ENCODE results near the gene ZNF335. TPM values are rescaled to one million over a fixed set of nuclear protein-coding genes. Genes with fewer than 3 reads are reported as not detected.

ZNF335 gene
- total and polyA plus RNA-seq, 9 donors, result 3.5 to 25.7 (median 15.7) TPM

- H3K27ac ChIP-seq, result no peak overlapping the region
- no peaks in the 10 kb centered on the region for H3K4me1 ChIP-seq (ENCODE audit: insufficient read depth)
- intact Hi-C loops (cut with DNase I), result loop anchor here in 2 of 4 donors (5.0 to 10.0 kb wide), 4 partner anchors 67 to 140 kb away; partner anchors contain the start of genes CTSA (in 2 of the 2), NEURL2 (in 2 of the 2) and TNNC2 (in 1 of the 2)
- no peak for TF ChIP-seq POLR2A (IDR thresholded peaks at IDR 0.05)
- no peak for TF ChIP-seq EP300 (IDR thresholded peaks at IDR 0.05)
- no peak for TF ChIP-seq CTCF (IDR thresholded peaks at IDR 0.05)
- 91 to 92% (median 92%) methylated on average over 26 of the region's 26 CpGs for WGBS, 3 donors
- no peaks in the 10 kb centered on the region for H3K36me3 ChIP-seq
- peak in 2 of 5 donors; percentile 17 to 35 for DNase-seq
- H3K9me3 ChIP-seq, result no peaks in the 10 kb centered on the region
- no peak overlapping the region for H3K4me3 ChIP-seq
- no peaks in the 10 kb centered on the region for H3K27me3 ChIP-seq
Measured at GRCh38 chr20:45962031-45962755, 9.8 kb downstream of the ZNF335 start.

- Histone ChIP-seq H3K27ac (no peak overlapping the region), H3K4me1 (ENCODE audit: insufficient read depth) (no peaks in the 10 kb centered on the region), H3K9me3 (no peaks in the 10 kb centered on the region), H3K27me3 (no peaks in the 10 kb centered on the region), H3K4me3 (no peak overlapping the region), H3K36me3 (no peaks in the 10 kb centered on the region)
- DNase-seq, result peak in 3 of 5 donors; percentile 8 to 24 (median 10)
- intact Hi-C loops (cut with DNase I), result loop anchor here in 3 of 4 donors (5.0 to 10.0 kb wide), 4 partner anchors 65 to 138 kb away; partner anchors contain the start of genes CTSA (in 3 of the 3), NEURL2 (in 3 of the 3) and TNNC2 (in 1 of the 3)
- no peak for TF ChIP-seq POLR2A (IDR thresholded peaks at IDR 0.05)
- 95 to 96% (median 96%) methylated on average over 14 of the region's 14 CpGs for WGBS, 3 donors
Measured at GRCh38 chr20:45959956-45960630, 11.9 kb downstream of the ZNF335 start.

GRCh38 chr20:45959126-45959525 is 12.9 kb downstream of the ZNF335 start:
- TF ChIP-seq CTCF (IDR thresholded peaks at IDR 0.05) (no peak), EP300 (IDR thresholded peaks at IDR 0.05) (no peak), POLR2A (IDR thresholded peaks at IDR 0.05) (no peak)
- H3K27me3 ChIP-seq, result no peaks in the 10 kb centered on the region
- intact Hi-C loops (cut with DNase I), result loop anchor here in 1 of 4 donors (5.0 kb wide), 1 partner anchor 67 kb away; the partner anchor contains the start of genes CTSA and NEURL2
- H3K4me1 ChIP-seq (ENCODE audit: insufficient read depth), result no peaks in the 10 kb centered on the region
- WGBS, 3 donors, result 89 to 93% (median 92%) methylated on average over 16 of the region's 16 CpGs
- no peak overlapping the region for H3K27ac ChIP-seq
- no peak overlapping the region for H3K4me3 ChIP-seq
- H3K9me3 ChIP-seq, result no peaks in the 10 kb centered on the region
- peak in 2 of 5 donors; percentile 18 to 34 for DNase-seq
- H3K36me3 ChIP-seq, result no peaks in the 10 kb centered on the region

- intact Hi-C loops (cut with DNase I), result loop anchor here in 1 of 4 donors (5.0 kb wide), 1 partner anchor 66 kb away; the partner anchor contains the start of genes CTSA and NEURL2
- Histone ChIP-seq H3K27ac (no peak overlapping the region), H3K36me3 (no peaks in the 10 kb centered on the region), H3K27me3 (no peaks in the 10 kb centered on the region), H3K4me1 (ENCODE audit: insufficient read depth) (no peaks in the 10 kb centered on the region), H3K9me3 (no peaks in the 10 kb centered on the region), H3K4me3 (no peak overlapping the region)
- peak in 2 of 5 donors; percentile 2 to 4 for DNase-seq
- 94 to 99% (median 97%) methylated on average over 4 of the region's 4 CpGs for WGBS, 3 donors
- TF ChIP-seq CTCF (IDR thresholded peaks at IDR 0.05), result no peak
- no peak for TF ChIP-seq EP300 (IDR thresholded peaks at IDR 0.05)
- TF ChIP-seq POLR2A (IDR thresholded peaks at IDR 0.05), result no peak
Measured at GRCh38 chr20:45958593-45958992, 13.4 kb downstream of the ZNF335 start.

Data from ovary (tissue), 9 donors.